Fibroblast of lung (primary cell): ENCODE measurements around the gene UFC1. TPM values are rescaled to one million over a fixed set of nuclear protein-coding genes. Genes with fewer than 3 reads are reported as not detected.
A peak's percentile ranks its signal among the peaks of the same experiment; 100 is the strongest.

Source experiments
- DNase-seq, 2 donors: peaks; one replicate each; pipeline versions ENCODE4 v3.0.0 to v3.0.0-alpha.2; 2010; ENCODE audit warnings: low read depth in 2 of 2
- H2AFZ ChIP-seq: 2 replicates; pipeline ENCODE4 v1.5.1; 2012; ENCODE audit warnings: low read length, control low read depth, inconsistent platforms
- H3K27ac ChIP-seq: 2 replicates; pipeline ENCODE4 v1.5.1; 2011; ENCODE audit warnings: low read length, control low read depth; ENCODE audit not compliant: insufficient read depth
- H3K27me3 ChIP-seq: 2 replicates; pipeline ENCODE4 v1.5.1; 2011; ENCODE audit warnings: mild to moderate bottlenecking, low read length; ENCODE audit not compliant: control insufficient read depth, insufficient read depth
- H3K36me3 ChIP-seq: 2 replicates; pipeline ENCODE4 v1.5.1; 2011; ENCODE audit warnings: low read length; ENCODE audit not compliant: control insufficient read depth, insufficient read depth
- H3K4me1 ChIP-seq: 2 replicates; pipeline ENCODE4 v1.5.1; 2011; ENCODE audit warnings: low read length; ENCODE audit not compliant: control insufficient read depth, insufficient read depth; ENCODE audit errors: extremely low read depth
- H3K4me2 ChIP-seq: 2 replicates; pipeline ENCODE4 v1.5.1; 2011; ENCODE audit warnings: low read length, control low read depth; ENCODE audit not compliant: insufficient read depth; ENCODE audit errors: extremely low read depth
- H3K4me3 ChIP-seq, 4 experiments: fragments of 200-600 bp in 1 of 4; sonication (generic) in 1 of 4; replicated peaks in 1 of 4; 2 replicates each; pipeline ENCODE4 v1.5.1; 2011 to 2016; ENCODE audit warnings: low read length in 4 of 4, low read depth in 3 of 4, mild to moderate bottlenecking in 3 of 4, control low read depth in 2 of 4, inconsistent platforms in 1 of 4, mixed read lengths in 1 of 4; ENCODE audit not compliant: insufficient read depth in 1 of 4; ENCODE audit errors: control extremely low read depth in 1 of 4
- H3K79me2 ChIP-seq: 2 replicates; pipeline ENCODE4 v1.5.1; 2012; ENCODE audit warnings: mild to moderate bottlenecking, low read length, inconsistent platforms; ENCODE audit not compliant: control insufficient read depth, insufficient read depth
- H3K9ac ChIP-seq: 2 replicates; pipeline ENCODE4 v1.5.1; 2011; ENCODE audit warnings: mild to moderate bottlenecking, low read length, control low read depth; ENCODE audit not compliant: insufficient read depth
- H3K9me3 ChIP-seq: 2 replicates; pipeline ENCODE4 v1.5.1; 2012; ENCODE audit warnings: low read depth, low read length; ENCODE audit not compliant: control insufficient read depth, insufficient read depth
- H4K20me1 ChIP-seq: 2 replicates; pipeline ENCODE4 v1.5.1; 2011; ENCODE audit warnings: low read length; ENCODE audit not compliant: control insufficient read depth, insufficient read depth; ENCODE audit errors: extremely low read depth
- EZH2 ChIP-seq: IDR thresholded peaks from 2 replicates; pipeline ENCODE4 v1.5.1; 2012; ENCODE audit warnings: low read length, control low read depth, mild to moderate bottlenecking; ENCODE audit errors: missing control alignments
- polyA plus RNA-seq, 2 donors: library from polyadenylated mRNA; depleted of rRNA in 1 of 2; stranded (reverse) in 1 of 2; unstranded in 1 of 2; fragments of >200 nt; gene quantifications; 2 replicates each; pipeline ENCODE4 v1.2.1, GENCODE V29; 2011 to 2012; ENCODE audit warnings: missing spikeins in 1 of 2
- total RNA-seq: library from RNA; depleted of rRNA; stranded (reverse); fragments of >200 nt; gene quantifications from 2 replicates; pipeline ENCODE4 v1.2.1, GENCODE V29; 2014
- TF ChIP-seq, protein P1 (sequence below), 2 donors: IDR thresholded peaks in 1 of 2; conservative IDR thresholded peaks in 1 of 2; 1 replicate in 1 of 2; 2 replicates in 1 of 2; pipeline ENCODE4 v1.5.1; 2011 to 2012; ENCODE audit warnings: low read length in 2 of 2, control low read depth in 1 of 2, inconsistent platforms in 1 of 2, low read depth in 1 of 2, mild to moderate bottlenecking in 1 of 2

The UFC1 gene
- total and polyA plus RNA-seq, 2 donors (not counting 1 experiment from before 2014, with no cell fraction given): 87.0 to 154 TPM

DNA sequence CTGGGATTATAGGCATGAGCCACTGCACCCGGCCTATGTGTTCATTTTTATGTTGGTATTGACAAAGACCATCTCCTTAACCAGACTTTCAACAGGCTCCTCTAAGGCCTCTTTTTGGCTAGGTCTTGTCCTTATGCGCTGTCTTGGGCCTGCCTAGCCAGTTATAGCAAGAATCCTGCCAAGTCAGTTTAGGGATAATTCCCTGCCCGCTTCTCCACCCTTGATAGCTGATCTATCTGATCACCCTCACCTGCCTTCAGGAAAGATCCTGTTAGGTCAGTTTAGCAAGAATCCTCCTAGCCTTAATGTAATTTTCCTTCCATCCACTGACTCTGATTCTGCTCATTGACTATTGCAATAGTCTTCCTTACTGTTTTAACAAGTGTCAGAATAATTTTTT, 25.9 kb downstream of the UFC1 start:
- TF ChIP-seq EZH2: no peak
- TF ChIP-seq, protein P1, sequence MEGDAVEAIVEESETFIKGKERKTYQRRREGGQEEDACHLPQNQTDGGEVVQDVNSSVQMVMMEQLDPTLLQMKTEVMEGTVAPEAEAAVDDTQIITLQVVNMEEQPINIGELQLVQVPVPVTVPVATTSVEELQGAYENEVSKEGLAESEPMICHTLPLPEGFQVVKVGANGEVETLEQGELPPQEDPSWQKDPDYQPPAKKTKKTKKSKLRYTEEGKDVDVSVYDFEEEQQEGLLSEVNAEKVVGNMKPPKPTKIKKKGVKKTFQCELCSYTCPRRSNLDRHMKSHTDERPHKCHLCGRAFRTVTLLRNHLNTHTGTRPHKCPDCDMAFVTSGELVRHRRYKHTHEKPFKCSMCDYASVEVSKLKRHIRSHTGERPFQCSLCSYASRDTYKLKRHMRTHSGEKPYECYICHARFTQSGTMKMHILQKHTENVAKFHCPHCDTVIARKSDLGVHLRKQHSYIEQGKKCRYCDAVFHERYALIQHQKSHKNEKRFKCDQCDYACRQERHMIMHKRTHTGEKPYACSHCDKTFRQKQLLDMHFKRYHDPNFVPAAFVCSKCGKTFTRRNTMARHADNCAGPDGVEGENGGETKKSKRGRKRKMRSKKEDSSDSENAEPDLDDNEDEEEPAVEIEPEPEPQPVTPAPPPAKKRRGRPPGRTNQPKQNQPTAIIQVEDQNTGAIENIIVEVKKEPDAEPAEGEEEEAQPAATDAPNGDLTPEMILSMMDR (conservative IDR thresholded peaks at IDR 0.05 in 1 of 2, IDR thresholded peaks at IDR 0.05 in 1 of 2; ENCODE audit: low read depth in 1 of 2, low read length in 2 of 2): no peak
- no peak overlapping the region for H3K4me3 ChIP-seq

DNA sequence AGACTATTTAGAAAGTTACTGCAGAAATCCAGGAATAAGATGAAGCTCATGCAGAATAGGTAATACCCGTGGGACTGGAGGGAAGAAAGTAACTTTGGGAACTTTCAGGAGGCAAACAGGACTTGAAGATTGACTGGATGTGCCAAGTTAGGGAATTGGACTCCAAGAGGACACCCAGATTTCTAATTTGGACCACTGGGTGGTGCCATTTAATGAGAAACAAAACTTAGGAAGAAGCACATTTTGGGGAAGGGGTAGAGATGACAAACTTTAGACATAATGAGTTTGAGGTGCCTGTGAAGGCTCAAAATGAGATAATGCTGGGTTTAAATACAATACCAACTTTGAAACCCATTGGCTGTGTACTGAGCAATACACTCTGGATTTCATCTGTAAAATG, 26.9 kb downstream of the UFC1 start:
- H3K79me2 ChIP-seq: peaks cover 6% of the 10 kb centered on the region
- H3K36me3 ChIP-seq: no peaks in the 10 kb centered on the region
- no peak overlapping the region for H2AFZ ChIP-seq
- no peaks in the 10 kb centered on the region for H3K9me3 ChIP-seq
- peak in 1 of 2 donors; percentile 46 for DNase-seq
- no peak for TF ChIP-seq EZH2
- TF ChIP-seq, protein P1 (conservative IDR thresholded peaks at IDR 0.05 in 1 of 2, IDR thresholded peaks at IDR 0.05 in 1 of 2; ENCODE audit: low read depth in 1 of 2, low read length in 2 of 2): peak; percentile 38 to 40
- no peak overlapping the region for H3K27ac ChIP-seq
- no peak overlapping the region for H3K9ac ChIP-seq
- no peak overlapping the region for H3K4me2 ChIP-seq
- no peaks in the 10 kb centered on the region for H4K20me1 ChIP-seq
- H3K4me1 ChIP-seq: peaks cover 2% of the 10 kb centered on the region
- no peak overlapping the region for H3K4me3 ChIP-seq
- H3K27me3 ChIP-seq: no peaks in the 10 kb centered on the region

More for the DNA sequence above, 25.9 kb downstream of the UFC1 start:
- peaks cover 6% of the 10 kb centered on the region for H3K79me2 ChIP-seq
- no peak overlapping the region for H3K4me2 ChIP-seq
- peaks cover 1% of the 10 kb centered on the region for H3K36me3 ChIP-seq
- H3K27ac ChIP-seq: no peak overlapping the region
- H3K27me3 ChIP-seq: no peaks in the 10 kb centered on the region
- no peak overlapping the region for H2AFZ ChIP-seq
- no peaks in the 10 kb centered on the region for H3K4me1 ChIP-seq
- no peak overlapping the region for H3K9ac ChIP-seq
- no peak for DNase-seq
- no peaks in the 10 kb centered on the region for H3K9me3 ChIP-seq
- no peaks in the 10 kb centered on the region for H4K20me1 ChIP-seq

GRCh38 chr1:161182214-161182613, 28.4 kb downstream of the UFC1 start:
- Histone ChIP-seq H2AFZ (no peak overlapping the region), H3K27ac (no peak overlapping the region), H3K79me2 (no peaks in the 10 kb centered on the region), H3K4me2 (no peak overlapping the region), H3K9me3 (no peaks in the 10 kb centered on the region), H3K27me3 (no peaks in the 10 kb centered on the region), H3K9ac (no peak overlapping the region), H3K4me3 (no peak overlapping the region), H4K20me1 (no peaks in the 10 kb centered on the region), H3K36me3 (no peaks in the 10 kb centered on the region), H3K4me1 (peaks cover 2% of the 10 kb centered on the region)
- TF ChIP-seq, protein P1 (conservative IDR thresholded peaks at IDR 0.05 in 1 of 2, IDR thresholded peaks at IDR 0.05 in 1 of 2; ENCODE audit: low read depth in 1 of 2, low read length in 2 of 2): no peak
- no peak for TF ChIP-seq EZH2
- peak; percentile 54 to 62 for DNase-seq
